Measurements from ENCODE around the gene IL23A. TPM values are rescaled to one million over a fixed set of nuclear protein-coding genes. Genes with fewer than 3 reads are reported as not detected.
"Not testable (repeated sequence)": the region's sequence is repeated elsewhere in the genome, so short reads cannot be mapped to it uniquely, and the experiment has no call there.

IL23A gene
- total RNA-seq, 1 donor from 2014 or later: not detected

DNA sequence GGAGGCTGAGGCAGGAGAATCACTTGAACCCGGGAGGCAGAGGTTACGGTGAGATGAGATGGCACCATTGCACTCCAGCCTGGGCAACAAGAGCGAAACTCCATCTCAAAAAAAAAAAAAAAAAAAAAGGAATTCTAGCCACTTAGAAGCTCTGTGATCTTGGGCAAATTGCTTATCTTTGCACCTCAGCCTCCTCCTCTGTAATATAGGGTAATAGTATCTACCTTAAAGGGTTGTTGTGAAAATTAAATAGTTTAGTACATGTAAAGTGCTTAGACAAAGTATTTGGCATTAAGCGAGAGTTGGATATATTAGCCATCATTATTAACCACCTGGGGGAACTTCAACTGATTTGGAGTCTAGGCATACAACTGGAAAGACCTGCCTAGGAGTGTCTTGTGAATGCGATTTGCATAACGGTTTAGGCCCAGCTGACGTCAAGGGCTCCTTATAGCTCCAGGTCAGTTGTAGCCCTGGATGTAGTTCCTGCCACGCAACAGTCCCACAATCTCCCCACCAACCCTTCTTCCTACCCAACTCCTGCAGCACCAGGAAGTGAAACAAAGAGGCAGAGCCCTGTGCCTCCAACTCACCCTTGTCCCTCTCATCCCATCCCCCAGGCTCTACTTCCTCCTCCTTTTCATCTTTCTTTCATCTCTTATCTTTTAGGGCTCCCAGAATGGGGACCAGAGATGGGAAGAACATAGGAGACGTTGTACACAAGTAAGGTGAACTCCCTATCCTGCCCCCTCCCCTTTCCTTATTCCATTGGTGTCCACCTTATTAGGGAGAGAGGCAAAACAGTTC is 2.1 kb upstream of the IL23A start:
- Histone ChIP-seq H3K4me3 (no peak overlapping the region), H3K4me1 (peaks cover 24% of the 10 kb centered on the region), H3K9me3 (replicated peaks) (no peaks in the 10 kb centered on the region), H3K27ac (replicated peaks) (no peak overlapping the region), H3K36me3 (no peaks in the 10 kb centered on the region), H3K27me3 (ENCODE audit: low read depth) (no peaks in the 10 kb centered on the region)
- TF ChIP-seq, protein P1, sequence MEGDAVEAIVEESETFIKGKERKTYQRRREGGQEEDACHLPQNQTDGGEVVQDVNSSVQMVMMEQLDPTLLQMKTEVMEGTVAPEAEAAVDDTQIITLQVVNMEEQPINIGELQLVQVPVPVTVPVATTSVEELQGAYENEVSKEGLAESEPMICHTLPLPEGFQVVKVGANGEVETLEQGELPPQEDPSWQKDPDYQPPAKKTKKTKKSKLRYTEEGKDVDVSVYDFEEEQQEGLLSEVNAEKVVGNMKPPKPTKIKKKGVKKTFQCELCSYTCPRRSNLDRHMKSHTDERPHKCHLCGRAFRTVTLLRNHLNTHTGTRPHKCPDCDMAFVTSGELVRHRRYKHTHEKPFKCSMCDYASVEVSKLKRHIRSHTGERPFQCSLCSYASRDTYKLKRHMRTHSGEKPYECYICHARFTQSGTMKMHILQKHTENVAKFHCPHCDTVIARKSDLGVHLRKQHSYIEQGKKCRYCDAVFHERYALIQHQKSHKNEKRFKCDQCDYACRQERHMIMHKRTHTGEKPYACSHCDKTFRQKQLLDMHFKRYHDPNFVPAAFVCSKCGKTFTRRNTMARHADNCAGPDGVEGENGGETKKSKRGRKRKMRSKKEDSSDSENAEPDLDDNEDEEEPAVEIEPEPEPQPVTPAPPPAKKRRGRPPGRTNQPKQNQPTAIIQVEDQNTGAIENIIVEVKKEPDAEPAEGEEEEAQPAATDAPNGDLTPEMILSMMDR (IDR thresholded peaks at IDR 0.05; ENCODE audit: borderline replicate concordance): no peak
- intact Hi-C loops (cut with micrococcal nuclease): no loop called here
- no peak for DNase-seq

DNA sequence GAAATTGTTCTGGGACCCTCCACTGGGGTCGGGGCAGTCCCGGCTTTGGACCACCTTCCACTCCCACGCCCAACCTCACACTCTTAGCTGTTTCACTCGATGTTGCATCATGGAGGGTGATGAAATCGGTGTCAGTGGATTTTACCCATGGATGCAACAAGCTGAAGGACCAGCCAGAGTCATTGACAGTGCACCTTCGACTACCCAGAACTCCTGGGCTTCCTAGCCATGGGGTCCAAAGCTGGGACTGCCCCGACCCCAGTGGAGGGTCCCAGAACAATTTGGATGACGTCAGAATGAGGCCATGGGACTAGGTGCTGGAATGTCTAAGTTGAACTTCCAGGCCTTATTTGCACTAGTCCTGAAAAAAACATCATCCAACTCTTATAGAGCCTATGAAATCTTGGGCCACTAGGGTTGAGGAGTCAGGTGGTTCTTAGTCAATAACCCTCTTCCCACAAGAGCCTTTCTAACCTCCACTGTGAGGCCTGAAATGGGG is 882 bp upstream of the IL23A start:
- Histone ChIP-seq H3K27ac (replicated peaks) (no peak overlapping the region), H3K4me3 (no peak overlapping the region), H3K4me1 (peaks cover 17% of the 10 kb centered on the region), H3K36me3 (peaks cover 8% of the 10 kb centered on the region), H3K9me3 (replicated peaks) (no peaks in the 10 kb centered on the region), H3K27me3 (ENCODE audit: low read depth) (no peaks in the 10 kb centered on the region)
- DNase-seq: no peak
- TF ChIP-seq, protein P1 (IDR thresholded peaks at IDR 0.05; ENCODE audit: borderline replicate concordance): no peak
- intact Hi-C loops (cut with micrococcal nuclease): no loop called here

DNA sequence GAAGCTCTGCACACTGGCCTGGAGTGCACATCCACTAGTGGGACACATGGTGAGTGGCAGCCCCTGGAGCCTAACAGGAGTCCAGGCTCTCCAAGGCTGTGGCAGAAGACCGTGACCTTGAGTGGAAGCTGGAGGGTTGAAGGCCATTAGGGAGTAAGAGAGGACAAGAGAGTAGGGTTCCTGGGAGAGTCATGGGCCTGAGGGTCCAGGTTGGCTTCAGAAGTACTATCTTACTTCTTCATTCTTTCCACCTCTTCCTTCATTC is 406 bp downstream of the IL23A start:
- intact Hi-C loops (cut with micrococcal nuclease): no loop called here
- H3K27me3 ChIP-seq (ENCODE audit: low read depth): no peaks in the 10 kb centered on the region
- no peak overlapping the region for H3K4me3 ChIP-seq
- H3K36me3 ChIP-seq: peaks cover 21% of the 10 kb centered on the region
- H3K9me3 ChIP-seq (replicated peaks): no peaks in the 10 kb centered on the region
- DNase-seq: no peak
- TF ChIP-seq, protein P1 (IDR thresholded peaks at IDR 0.05; ENCODE audit: borderline replicate concordance): no peak
- peaks cover 8% of the 10 kb centered on the region for H3K4me1 ChIP-seq
- H3K27ac ChIP-seq (replicated peaks): no peak overlapping the region

DNA sequence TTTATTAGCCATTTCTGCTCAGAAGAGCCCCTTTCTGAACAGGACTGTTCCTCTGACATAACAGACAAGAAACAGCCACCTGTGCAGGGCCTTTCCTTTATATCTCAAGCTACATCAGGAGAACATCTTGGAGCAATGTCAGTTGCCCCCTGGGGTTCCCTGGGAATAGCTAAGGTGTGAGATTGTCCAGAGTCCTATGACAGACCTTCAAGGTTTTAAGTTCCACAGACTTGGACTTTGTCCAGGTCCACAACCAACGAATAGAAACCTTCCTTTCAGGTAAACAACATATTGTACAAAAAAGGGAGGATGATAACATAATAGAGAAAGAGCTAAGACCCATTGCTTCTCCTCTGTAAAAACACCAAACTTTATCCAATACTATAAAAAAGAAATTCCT is 2.9 kb downstream of the IL23A start:
- no peaks in the 10 kb centered on the region for H3K9me3 ChIP-seq (replicated peaks)
- peaks cover 44% of the 10 kb centered on the region for H3K36me3 ChIP-seq
- H3K27me3 ChIP-seq (ENCODE audit: low read depth): no peaks in the 10 kb centered on the region
- TF ChIP-seq, protein P1 (IDR thresholded peaks at IDR 0.05; ENCODE audit: borderline replicate concordance): no peak
- no peaks in the 10 kb centered on the region for H3K4me1 ChIP-seq
- H3K4me3 ChIP-seq: no peak overlapping the region
- intact Hi-C loops (cut with micrococcal nuclease): no loop called here
- H3K27ac ChIP-seq (replicated peaks): no peak overlapping the region
- no peak for DNase-seq

DNA sequence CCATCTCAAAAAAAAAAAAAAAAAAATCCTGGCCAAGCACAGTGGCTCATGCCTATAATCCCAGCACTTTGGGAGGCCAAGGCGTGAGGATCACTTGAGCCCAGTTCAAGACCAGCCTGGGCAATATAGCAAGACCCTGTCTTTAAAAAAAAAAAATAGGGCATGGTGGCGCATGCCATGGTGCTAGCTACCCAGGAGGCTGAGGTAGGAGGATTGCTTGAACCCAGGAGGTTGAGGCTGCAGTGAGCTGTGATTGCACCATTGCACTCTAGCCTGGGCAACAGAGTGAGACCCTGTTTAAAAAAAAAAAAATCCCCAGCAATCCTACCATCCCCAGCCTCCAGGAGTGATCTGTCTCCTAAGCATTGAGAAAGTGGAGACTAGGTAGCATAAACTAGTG is 3.6 kb downstream of the IL23A start:
- H3K36me3 ChIP-seq: peaks cover 51% of the 10 kb centered on the region
- H3K27me3 ChIP-seq (ENCODE audit: low read depth); H3K4me1 ChIP-seq; DNase-seq; H3K4me3 ChIP-seq; H3K9me3 ChIP-seq (replicated peaks); H3K27ac ChIP-seq (replicated peaks); intact Hi-C loops (cut with micrococcal nuclease): not testable (repeated sequence)

DNA sequence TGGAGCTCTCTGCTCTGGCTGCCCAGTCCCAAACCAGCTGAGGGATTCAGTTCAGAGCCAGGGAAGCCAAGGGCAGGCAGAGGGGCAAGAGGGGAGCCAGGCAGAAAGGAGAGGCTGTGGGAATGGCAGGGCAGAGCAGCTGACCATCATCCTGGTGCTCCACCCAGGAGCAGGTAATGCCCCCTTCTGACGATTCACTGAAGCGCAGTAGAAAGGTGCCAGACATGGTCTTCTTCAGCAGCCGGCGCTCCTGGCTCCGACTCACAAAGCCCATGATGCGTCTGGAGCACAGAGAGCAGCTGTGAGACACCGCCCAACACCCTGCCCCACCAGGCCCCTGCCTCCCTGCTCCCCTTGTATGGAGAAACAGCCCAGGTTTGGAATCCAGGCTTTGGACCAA is 8.0 kb downstream of the IL23A start:
- no peaks in the 10 kb centered on the region for H3K4me1 ChIP-seq
- H3K27ac ChIP-seq (replicated peaks): no peak overlapping the region
- H3K36me3 ChIP-seq: peaks cover 93% of the 10 kb centered on the region
- TF ChIP-seq, protein P1 (IDR thresholded peaks at IDR 0.05; ENCODE audit: borderline replicate concordance): no peak
- no peaks in the 10 kb centered on the region for H3K27me3 ChIP-seq (ENCODE audit: low read depth)
- intact Hi-C loops (cut with micrococcal nuclease): no loop called here
- H3K4me3 ChIP-seq: no peak overlapping the region
- no peaks in the 10 kb centered on the region for H3K9me3 ChIP-seq (replicated peaks)
- DNase-seq: no peak

DNA sequence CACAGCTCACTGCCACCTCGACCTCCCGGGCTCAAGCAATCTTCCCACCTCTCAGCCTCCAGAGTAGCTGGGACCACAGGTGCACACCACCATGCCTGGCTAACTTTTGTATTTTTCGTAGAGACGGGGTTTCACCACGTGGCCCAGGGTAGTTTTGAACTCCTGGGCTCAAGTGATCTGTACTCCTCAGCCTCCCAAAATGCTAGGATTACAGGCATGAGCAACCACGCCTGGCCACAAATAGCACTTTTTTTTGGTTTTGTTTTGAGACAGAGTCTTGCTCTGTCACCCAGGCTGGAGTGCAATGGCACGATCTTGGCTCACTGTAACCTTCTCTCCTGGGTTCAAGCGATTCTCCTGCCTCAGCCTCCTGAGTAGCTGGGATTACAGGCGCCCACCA is 8.6 kb downstream of the IL23A start:
- H3K36me3 ChIP-seq: peaks cover 95% of the 10 kb centered on the region
- H3K4me3 ChIP-seq; H3K27ac ChIP-seq (replicated peaks); DNase-seq; H3K27me3 ChIP-seq (ENCODE audit: low read depth); H3K9me3 ChIP-seq (replicated peaks); H3K4me1 ChIP-seq; intact Hi-C loops (cut with micrococcal nuclease): not testable (repeated sequence)

All from left ventricle myocardium inferior (tissue), 1 donor.